HG03095 (cell line): ENCODE measurements around the gene TRMT61A.

Source experiments
- ATAC-seq: cut with Tn5 transposase; IDR thresholded peaks from one replicate; pipeline ENCODE4 v1.9.1; 2021; ENCODE audit warnings: moderate library complexity; ENCODE audit not compliant: unreplicated experiment

Gene TRMT61A

DNA sequence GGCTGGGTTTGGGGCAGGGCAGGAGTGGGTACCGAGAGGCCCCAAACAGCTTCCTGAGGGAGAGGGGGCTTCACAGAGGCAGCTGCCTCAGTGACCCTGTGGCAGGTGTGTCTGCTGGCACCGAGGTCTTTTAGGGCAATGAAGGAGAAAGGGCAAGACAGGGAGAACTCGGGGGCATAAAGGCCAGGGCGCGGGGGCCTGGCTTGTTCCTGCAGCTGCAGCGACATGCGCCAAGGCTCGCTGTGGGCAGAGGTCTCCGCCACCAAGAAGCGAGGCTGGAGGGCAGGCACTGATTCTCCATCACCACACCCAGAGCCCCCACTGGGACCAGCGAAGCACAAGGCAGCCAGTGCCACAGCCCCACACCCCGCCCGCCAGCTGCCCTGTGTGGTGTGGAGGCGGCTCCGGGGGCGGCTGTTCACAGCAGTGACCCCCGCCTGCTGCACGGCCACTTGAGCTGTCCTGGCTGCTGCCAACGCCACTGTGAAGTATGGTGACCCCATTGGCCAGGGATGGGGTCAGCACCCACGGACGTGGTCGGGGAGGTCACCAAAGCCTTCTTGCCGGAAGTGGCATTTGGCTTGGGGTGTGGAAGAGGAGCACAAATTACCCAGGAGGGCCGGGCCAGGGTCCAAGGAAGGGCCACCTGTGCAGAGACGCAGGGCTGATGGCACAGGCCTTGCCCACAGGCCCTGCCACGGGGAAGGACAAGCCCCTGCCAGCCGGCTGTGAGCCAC, 17.1 kb downstream of the TRMT61A start:
- ATAC-seq, result no peak

DNA sequence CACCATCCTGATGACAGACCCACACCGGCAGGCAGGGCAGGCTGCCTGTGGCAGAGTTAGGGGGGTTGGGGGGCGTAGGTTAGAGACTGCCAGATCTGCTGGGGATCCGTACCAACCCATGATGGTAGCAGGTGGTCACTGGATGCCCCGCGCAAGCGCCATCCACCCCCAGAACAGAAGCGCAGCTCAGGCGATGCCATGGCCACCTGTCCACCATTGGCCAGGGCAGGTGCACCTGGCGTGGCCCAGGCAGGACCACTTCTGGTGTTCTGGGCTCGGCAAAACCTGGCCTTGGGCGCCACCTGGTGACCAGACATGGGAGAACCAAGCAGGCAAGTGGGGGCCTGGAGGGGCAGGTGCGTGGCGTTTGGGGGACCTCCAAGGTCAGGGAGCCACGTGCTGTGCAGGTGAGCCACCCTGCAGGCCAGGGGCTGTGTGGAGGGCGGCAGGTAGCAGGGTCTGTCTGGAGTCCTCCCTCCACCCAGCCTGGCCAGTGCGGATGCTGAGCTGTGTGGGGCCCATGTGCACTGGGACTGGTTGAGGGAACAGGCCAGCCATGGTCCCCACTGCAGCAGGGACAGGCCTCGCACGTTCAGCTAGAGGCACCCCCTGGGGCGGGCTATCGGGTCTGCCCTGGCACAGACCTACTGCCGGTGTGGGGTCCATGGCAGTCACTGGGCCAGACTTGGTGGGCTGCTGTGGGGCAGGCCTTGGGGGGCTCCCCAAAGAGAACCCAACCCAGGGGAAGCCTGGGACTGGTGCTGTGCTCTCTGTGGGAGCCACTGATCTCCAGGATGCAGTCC, 17.9 kb downstream of the TRMT61A start:
- ATAC-seq, result no peak

DNA sequence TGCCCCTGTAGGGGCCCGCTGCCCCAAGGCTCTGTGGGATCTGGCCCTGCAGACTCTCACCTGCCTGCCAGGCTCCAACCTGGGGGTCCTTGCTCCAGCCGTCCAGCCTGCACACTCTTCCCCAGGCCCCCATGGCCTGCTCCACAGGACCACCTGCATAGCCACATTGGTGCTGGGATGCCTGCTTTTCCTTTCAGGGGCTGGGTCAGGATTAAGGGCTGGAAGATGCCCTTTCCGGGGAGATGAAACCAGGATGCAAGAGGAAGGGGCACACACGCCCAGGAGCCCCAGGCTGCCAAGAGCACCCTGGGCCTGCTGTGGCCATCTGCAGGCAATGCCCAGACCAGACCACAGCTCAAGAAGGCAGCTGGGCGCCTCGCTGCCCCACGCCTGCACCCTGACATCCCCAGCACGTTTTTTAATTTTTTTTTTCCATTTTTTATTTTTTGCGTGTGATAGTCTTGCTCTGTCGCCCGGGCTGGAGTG, 18.5 kb downstream of the TRMT61A start:
- no peak for ATAC-seq

DNA sequence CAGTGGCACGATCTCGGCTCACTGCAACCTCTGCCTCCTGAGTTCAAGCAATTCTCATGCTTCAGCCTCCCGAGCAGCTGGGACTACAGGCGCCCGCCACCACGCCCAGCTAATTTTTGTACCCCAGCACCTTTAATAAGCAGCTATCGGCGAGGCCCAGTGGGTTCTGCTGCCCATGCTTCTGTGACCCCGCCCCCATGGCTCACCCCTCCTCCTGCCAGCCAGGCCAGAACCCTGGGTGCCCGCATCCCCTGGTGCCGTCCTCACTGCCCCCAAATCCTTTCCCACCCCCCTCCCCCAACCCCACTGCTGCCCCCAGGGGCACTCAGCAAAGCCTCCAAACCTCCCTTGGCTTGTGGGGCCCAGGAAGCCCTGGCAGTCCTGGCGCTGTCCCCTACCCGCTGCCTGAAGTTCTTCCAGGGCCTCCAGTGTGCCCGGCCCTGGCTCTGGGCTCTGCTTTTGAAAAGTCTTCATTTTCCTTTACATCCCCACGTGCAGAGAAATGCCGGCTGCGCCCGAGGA, 19.0 kb downstream of the TRMT61A start:
- ATAC-seq, result no peak

DNA sequence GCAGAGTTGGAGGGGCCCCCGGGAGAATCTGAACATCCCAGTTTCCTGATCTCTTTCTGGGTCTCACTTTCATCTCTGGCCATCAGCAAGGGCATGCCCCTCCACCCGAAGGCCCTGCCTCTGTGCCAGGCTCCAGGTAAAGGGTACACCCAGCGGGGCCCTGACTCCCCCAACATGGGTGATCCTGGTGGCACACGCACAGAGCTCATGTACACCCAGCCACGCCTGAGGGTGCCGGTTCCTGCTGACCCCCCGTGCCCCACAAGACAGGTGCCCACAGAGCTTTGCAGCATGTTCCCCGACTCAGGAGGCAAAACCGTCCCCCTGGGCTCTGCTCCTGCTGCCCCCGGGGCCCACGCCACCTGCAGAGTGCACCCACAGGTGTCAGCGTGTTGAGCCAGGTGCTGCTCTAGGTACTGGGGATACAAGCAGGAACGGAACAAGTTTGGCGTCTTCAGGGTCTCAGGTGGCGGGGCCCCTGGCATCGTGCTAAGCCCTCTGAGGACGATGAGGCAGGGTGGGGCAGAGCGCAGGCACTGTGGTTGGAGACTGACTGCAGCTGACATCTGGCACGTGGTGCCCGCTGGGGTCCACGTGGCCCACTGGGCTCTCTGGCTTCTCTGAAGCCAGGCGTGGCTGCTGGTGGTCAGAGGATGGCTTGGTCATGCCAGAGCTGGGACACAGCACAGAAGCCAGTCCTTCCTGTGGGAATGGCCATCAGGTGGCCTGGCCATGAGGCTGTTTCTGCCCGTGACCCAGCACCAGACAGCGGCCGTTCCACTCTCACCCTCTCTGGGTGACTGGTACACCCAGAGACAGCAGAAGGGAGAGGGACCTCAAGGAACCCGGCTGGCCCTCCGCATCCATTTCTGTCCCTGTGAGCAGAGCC, 19.7 kb downstream of the TRMT61A start:
- no peak for ATAC-seq

DNA sequence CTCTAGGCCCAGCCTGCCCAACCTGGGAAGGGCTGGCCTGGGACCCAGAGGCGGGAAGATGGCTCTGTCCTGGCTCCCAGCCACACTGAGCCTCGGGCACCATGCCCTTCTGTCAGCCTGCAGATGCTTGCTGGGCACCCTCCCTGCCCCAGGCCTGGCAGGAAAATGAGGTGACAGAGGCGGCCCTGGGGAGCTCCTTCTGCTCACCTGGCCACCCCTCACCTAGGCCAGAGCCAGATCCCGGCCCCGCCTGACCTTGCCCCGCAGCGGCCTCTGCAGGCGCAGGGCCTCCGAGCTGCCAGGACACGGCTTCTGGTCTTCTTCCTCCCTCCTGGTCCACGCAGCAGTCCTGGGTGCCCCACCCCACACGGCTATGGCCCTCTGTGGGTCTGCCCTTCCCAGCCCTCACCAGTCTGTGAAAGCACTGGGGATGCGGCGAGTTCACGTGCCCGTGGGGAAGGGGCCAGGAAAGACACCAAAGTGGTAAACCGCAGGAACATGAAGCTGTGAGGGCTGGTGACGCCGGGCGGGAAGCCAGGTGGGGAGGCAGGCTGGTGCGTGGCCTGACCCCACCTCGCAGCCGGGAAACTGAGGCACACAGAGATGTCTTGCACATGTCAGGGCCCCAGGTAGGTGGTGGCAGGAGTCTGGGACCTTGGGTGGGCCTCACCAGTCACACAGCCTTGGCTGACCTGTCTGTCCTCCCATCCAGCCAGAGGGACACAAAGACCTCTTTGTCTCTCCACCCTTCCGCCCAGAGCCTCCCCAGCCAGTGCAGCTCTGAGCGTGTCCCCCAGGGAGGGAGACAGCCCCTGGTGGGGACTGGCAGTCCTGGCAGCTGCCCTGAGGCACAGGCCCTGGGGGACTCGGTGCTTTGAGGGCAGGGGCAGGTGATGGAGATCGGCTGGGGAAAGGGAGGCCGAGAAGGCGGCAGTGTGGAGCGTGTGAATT, 20.6 kb downstream of the TRMT61A start:
- ATAC-seq, result no peak

DNA sequence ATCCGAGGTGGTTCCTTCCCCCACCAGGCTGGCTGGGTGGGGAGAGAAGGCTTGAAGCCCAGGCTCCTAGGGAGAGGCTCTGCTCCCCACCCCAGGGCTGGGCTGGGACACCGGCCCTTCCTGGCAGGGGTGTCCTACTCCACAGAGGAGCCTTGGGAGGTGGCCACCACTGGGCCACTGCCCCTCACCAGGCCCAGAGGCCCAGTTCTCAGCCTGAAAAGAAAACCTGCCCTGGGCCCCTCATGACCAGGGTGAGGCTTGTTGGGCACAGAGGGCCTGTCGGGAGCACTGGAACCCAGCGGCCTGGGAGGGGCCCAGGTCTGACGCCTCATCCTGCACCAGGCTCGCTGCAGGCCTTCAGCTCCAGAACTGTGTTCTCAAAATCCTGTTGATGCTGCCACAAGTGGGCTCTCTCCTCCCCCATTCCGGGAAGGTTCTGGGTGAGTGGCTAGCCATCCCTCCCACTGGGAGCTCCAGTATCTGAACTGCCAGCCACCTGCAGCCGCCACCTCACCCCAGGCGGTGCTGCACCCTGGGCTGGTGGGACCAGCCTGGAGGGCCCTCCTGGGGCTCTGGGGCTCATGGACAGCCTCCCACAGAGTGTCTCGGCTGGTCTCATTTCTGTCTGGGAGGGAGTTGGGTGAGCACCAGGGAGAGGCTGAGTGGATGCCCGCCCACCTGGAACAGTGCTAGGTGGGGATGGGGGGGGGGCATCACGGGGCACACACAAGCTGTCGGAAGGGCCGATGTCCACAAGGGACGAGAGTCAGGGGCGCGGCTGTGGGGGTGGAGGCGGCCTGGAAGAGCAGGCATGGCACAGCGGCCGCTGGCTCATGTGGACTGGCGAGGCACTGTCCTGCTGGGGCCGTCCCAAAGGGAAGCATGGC, 21.7 kb downstream of the TRMT61A start:
- ATAC-seq, result no peak

DNA sequence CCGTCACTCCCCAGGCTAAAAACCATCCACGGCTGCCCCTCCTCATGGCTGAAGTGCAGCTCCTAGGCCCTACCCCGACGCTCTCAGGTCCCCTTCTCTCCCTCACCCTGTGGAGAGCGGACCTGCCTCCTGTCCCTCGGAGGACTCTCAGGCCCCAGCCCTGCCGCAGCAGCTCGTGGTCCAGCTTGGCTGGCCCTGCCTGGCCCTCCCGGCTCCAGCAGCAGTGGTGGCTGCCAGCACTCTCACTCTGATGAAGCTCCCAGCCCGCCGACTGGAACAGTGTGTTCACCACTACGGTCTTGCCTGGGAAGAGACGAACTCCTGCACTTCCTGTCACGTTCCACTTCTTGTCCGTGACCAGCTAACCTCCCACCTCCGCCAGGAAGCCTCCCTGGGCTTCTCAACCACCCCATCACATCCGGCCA, 22.4 kb downstream of the TRMT61A start:
- ATAC-seq, result no peak

DNA sequence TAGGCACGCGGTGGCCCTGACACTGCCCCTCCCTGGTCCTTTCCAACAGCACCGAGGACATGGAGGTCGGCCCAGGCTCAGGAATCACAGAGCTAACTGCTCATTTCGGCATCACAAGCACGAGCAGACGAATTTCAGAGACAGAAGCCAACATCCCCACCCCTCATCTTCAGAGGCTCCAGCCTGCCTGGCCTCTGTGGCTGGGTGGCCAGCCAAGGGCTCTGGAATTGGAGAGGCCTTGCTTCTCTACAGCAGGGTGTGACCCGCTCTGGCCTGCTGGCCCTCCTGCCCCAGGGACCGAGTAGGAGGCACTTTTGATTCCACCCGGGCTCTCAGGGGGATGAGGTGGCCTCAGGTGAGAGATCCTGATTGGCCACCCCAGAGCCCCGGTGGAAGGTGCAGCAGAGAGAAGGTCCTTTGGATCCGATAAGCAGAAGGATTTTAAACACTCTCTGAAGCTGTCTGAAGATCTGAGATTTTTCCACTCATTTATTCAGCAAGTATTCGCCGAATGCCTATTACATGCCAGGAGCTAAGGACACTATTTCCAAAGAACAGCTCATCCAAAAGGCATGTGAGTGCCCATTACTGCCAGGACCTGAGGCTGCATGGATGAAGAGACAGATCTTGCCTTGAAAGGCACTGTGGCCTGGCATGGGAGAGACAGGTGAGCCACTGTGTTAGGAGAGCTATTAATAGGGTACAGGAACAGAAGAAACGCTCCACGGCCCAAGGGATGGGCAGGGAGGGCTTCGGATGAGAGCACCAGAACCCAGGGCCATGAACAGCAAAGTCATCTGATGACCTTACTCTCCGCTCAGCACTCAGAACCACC, 23.2 kb downstream of the TRMT61A start:
- ATAC-seq, result no peak

DNA sequence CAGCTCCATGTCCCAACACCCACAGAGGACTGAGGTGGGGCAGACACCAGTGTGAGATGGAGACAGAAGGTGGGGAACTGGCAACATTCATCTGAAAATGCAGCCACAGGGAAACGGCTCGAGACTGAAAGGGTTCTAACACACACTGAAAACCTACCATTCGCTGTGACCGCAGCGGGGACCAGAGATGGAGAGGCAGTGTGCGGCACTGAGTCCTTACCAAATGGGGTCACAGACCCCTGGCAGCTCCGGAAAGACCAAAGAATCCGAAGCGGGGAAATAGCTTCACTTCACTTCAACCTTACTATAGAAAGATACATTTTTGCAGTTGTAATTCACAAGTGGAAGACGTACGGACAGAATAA, 23.8 kb downstream of the TRMT61A start:
- ATAC-seq, result no peak

DNA sequence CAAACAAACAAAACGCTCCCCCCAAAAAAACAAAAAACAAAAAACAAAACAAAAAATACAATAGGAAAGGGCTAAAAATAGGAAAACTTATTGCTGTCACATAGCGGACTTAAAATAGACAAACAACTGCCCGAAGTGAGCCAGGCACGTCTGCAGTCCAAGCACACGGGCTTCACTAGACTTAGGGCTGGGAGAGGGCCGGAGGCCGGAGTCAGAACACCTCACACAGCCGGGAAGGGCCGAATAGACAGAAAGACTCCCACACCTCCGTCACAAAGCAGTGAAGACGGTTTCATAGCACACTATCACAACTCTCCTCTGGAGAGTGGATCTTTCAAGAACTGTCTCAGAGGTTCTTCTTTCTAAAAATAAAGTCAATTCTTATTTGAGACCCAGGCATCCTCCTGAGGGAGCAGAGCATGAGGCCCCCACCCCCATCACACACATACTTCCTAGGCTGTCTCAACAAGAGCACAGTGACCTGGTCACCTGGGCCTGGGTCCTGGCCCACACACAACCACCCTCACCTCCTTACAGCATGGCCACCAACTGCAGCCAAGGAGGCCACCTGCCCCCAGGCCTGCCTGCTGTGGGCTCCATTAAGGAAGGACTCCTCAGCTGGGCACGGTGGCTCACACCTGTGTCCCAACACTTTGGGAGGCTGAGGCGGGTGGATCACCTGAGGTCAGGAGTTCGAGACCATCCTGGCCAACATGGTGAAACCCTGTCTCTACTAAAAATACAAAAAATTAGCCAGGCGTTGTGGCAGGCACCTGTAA, 26.8 kb downstream of the TRMT61A start:
- ATAC-seq, result no peak

DNA sequence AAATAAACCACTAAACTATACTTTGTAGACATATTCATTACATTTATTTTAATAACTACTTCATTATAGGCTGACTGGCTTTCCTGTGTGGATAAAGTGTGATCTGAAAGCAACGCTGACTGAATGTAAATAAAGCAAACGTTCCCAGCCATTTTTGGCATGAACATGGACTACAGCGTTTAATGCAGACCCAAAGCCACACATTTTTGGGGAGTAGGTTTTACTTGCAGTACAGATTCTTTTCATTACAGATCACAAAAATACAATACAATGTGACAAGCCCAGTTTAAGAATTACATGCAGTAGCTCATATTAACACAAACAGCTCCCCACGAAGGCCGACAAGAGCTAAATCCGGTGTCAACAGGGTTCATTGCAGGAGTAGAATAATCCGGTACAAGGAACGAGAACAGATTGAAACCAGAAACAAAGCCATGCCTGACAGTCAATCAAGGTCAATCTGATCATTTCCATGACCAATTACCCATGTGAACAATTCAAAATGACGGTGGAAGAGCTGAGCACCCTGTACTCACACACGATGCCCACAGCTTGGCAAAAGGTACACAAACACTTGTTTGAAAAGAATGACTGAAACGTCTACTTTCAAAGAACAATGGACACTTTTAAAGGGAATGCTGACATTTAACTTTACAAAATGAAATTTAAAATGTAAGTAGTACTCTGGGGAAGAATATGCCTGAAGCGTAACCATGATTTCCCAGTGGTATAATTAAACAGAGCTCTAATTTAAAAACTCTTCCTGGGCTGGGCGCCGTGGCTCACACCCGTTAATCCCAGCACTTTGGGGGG, 28.2 kb downstream of the TRMT61A start:
- no peak for ATAC-seq

DNA sequence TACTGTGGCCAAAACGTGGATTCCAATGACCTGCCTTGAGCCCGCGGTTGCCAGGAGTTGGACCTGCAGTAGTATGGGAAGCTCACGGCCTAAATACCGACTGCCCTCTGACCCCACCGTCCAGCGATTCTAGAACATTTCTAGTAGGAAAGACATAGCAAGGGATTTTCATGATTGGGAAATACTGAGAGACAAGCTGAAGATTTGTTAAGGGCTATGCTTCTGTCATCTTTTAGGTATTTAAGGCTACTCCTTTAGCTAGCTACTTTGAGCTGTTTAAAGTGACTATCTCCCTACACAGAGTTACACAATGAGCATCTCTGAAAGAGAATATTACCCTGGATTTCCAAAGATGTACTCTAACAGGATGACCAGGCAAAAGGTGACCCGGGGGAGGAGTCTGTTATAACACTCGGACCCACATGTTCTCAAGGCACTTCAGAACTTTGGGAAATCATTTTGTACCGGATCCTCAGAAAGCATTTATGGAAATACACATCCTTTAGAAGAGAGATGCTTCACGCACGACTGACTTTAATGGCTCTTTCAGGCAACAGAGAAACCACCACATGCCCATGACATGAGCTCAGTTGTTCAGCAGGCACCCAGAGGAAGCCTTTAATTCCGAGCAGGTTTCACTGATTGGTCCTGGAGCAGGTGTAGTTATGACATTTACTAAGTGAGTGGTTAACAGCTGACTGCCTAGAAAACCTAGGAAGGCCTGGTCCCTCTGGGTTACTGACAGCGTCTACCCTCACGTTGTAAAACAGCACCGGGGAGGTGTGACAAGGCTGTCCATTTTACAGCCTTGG, 29.3 kb downstream of the TRMT61A start:
- ATAC-seq, result no peak

DNA sequence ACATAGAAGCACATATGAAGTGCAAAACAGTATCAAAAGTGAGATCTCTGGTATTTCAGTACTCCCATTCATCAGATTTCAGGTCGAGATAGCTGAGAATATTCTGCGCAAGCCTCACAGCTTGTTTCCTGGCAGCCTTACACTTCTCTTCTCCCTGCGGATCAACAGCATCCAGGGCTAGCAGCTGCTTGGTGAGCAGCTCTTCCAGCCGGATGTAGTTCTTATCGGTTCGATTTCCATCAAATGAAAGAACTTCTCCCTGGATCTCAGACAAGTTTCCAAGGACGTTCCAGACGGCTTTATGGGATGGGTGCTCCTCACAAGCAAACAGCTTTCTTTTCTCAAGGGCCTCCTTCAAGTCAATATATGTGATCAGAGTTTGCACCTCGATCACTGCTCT, 30.8 kb downstream of the TRMT61A start:
- ATAC-seq, result no peak

DNA sequence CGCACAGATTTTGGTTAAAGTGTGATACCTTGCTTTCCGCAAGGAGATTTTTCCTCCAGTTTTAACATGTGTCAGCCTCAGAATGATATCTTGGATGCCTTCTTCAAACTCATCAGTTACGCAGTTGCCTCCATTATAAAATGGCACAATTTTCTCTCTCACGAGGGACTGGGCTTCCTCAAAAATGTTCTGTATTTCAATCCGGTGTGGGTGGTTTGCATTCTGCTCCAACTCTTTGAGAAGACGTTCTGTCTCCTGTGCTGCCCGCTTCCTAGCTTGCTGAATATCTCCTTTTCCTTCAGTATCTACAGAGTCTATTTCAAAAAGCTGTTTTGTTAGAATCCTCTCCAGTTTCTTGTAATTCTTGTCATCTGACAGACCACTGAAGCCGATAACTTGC, 31.7 kb downstream of the TRMT61A start:
- no peak for ATAC-seq
